HepG2 (cell line): ENCODE results near the gene GLRX2. TPM values are rescaled to one million over a fixed set of nuclear protein-coding genes. Genes with fewer than 3 reads are reported as not detected.
A peak's percentile ranks its signal among the peaks of the same experiment; 100 is the strongest.

Experiments
- AHDC1 ChIP-seq: sonication (generic); formaldehyde crosslinking; IDR thresholded peaks from 2 replicates; pipeline ENCODE4 v1.5.1; 2020; ENCODE audit warnings: mild to moderate bottlenecking, missing genetic modification reagents, borderline replicate concordance
- AHR ChIP-seq: IDR thresholded peaks from 2 replicates; pipeline ENCODE4 v1.6.1; 2018; ENCODE audit warnings: missing genetic modification reagents, missing compliant biosample characterization
- ASH2L ChIP-seq: fragments of 300-600, 200-600 bp; sonication (generic); IDR thresholded peaks from 2 replicates; pipeline ENCODE4 v1.7.0; 2017; ENCODE audit warnings: low read depth, mild to moderate bottlenecking, moderate library complexity, mixed read lengths, low read length; ENCODE audit not compliant: insufficient read length
- ATF3 ChIP-seq: sonication (generic); formaldehyde crosslinking; IDR thresholded peaks from 2 replicates; pipeline ENCODE4 v1.4.0; 2020; ENCODE audit warnings: missing genetic modification reagents
- BORCS8-MEF2B ChIP-seq: sonication (generic); formaldehyde crosslinking; IDR thresholded peaks from 2 replicates; pipeline ENCODE4 v1.8.0; 2022; ENCODE audit warnings: mild to moderate bottlenecking, missing genetic modification reagents
- CREBL2 ChIP-seq: sonication (generic); formaldehyde crosslinking; IDR thresholded peaks from 2 replicates; pipeline ENCODE4 v1.8.1; 2023; ENCODE audit warnings: missing genetic modification reagents, mild to moderate bottlenecking, borderline replicate concordance
- EP300 ChIP-seq, 3 experiments: sonication (generic) in 1 of 3; formaldehyde crosslinking in 1 of 3; IDR thresholded peaks; 2 replicates each; pipeline versions ENCODE4 v1.5.1 to v1.6.1; 2011 to 2020; ENCODE audit warnings: low read depth in 2 of 3, low read length in 2 of 3, borderline replicate concordance in 1 of 3, improper control_type of control experiment in 1 of 3, mild to moderate bottlenecking in 1 of 3, missing genetic modification reagents in 1 of 3, moderate library complexity in 1 of 3
- ETV5 ChIP-seq: IDR thresholded peaks from 2 replicates; pipeline ENCODE4 v1.6.1; 2018; ENCODE audit warnings: missing biosample characterization, missing genetic modification reagents, inconsistent platforms, borderline replicate concordance
- GABPB1 ChIP-seq: IDR thresholded peaks from 2 replicates; pipeline ENCODE4 v1.6.1; 2016; ENCODE audit warnings: mild to moderate bottlenecking, missing genetic modification reagents, moderate library complexity, missing compliant biosample characterization
- KDM2A ChIP-seq: sonication (generic); formaldehyde crosslinking; IDR thresholded peaks from 2 replicates; pipeline ENCODE4 v1.4.0; 2020; ENCODE audit warnings: low read depth, missing genetic modification reagents, borderline replicate concordance
- PAX8 ChIP-seq: sonication (generic); formaldehyde crosslinking; IDR thresholded peaks from 2 replicates; pipeline ENCODE4 v1.8.0; 2022; ENCODE audit warnings: mild to moderate bottlenecking, missing genetic modification reagents, borderline replicate concordance
- PTBP1 ChIP-seq: fragments of 200-400 bp; formaldehyde crosslinking; IDR thresholded peaks from 2 replicates; pipeline ENCODE4 v1.6.1; 2018; ENCODE audit warnings: low read length, low read depth; ENCODE audit not compliant: poor library complexity, severe bottlenecking
- RORA ChIP-seq: sonication (generic); formaldehyde crosslinking; IDR thresholded peaks from 2 replicates; pipeline ENCODE4 v1.5.0; 2020; ENCODE audit warnings: mild to moderate bottlenecking, missing genetic modification reagents, moderate library complexity
- SMARCE1 ChIP-seq: fragments of 450-650 bp; IDR thresholded peaks from 2 replicates; pipeline ENCODE4 v1.6.1; 2017; ENCODE audit warnings: borderline replicate concordance
- SOX13 ChIP-seq, 3 experiments: fragments of 450-650 bp in 1 of 3; sonication (generic) in 1 of 3; formaldehyde crosslinking in 1 of 3; IDR thresholded peaks in 2 of 3; conservative IDR thresholded peaks in 1 of 3; 2 replicates each; pipeline versions ENCODE4 v1.5.0 to v1.6.1; 2016 to 2020; ENCODE audit warnings: antibody characterized with exemption in 1 of 3, mild to moderate bottlenecking in 1 of 3, missing compliant biosample characterization in 1 of 3, missing genetic modification reagents in 1 of 3, moderate library complexity in 1 of 3
- TBL1XR1 ChIP-seq: fragments of 150-350 bp; IDR thresholded peaks from 2 replicates; pipeline ENCODE4 v1.6.1; 2014; ENCODE audit warnings: borderline replicate concordance, low read length; ENCODE audit not compliant: partially characterized antibody
- ZFP1 ChIP-seq: IDR thresholded peaks from 2 replicates; pipeline ENCODE4 v1.6.1; 2016
- ZFX ChIP-seq: sonication (generic); formaldehyde crosslinking; IDR thresholded peaks from 2 replicates; pipeline ENCODE4 v1.4.0; 2020; ENCODE audit warnings: mild to moderate bottlenecking, low read depth, missing genetic modification reagents, moderate library complexity
- ZNF17 ChIP-seq: sonication (generic); formaldehyde crosslinking; IDR thresholded peaks from 2 replicates; pipeline ENCODE4 v1.5.0; 2020; ENCODE audit warnings: mild to moderate bottlenecking, missing genetic modification reagents
- ZNF383 ChIP-seq: sonication (generic); formaldehyde crosslinking; IDR thresholded peaks from 2 replicates; pipeline ENCODE4 v1.4.0; 2020; ENCODE audit warnings: missing genetic modification reagents, mild to moderate bottlenecking, borderline replicate concordance
- ZNF430 ChIP-seq: sonication (generic); formaldehyde crosslinking; IDR thresholded peaks from 2 replicates; pipeline ENCODE4 v1.9.0; 2021; ENCODE audit warnings: mild to moderate bottlenecking, missing genetic modification reagents
- ZNF446 ChIP-seq: sonication (generic); formaldehyde crosslinking; IDR thresholded peaks from 2 replicates; pipeline ENCODE4 v1.5.0; 2020; ENCODE audit warnings: mild to moderate bottlenecking, missing genetic modification reagents
- ZNF552 ChIP-seq: sonication (generic); formaldehyde crosslinking; IDR thresholded peaks from 2 replicates; pipeline ENCODE4 v1.9.0; 2022; ENCODE audit warnings: missing genetic modification reagents, mild to moderate bottlenecking, borderline replicate concordance
- ZNF556 ChIP-seq: sonication (generic); formaldehyde crosslinking; IDR thresholded peaks from 2 replicates; pipeline ENCODE4 v1.4.0; 2020; ENCODE audit warnings: mild to moderate bottlenecking, missing genetic modification reagents, borderline replicate concordance
- ZNF777 ChIP-seq: sonication (generic); formaldehyde crosslinking; IDR thresholded peaks from 2 replicates; pipeline ENCODE4 v1.4.0; 2020; ENCODE audit warnings: missing genetic modification reagents
- polyA plus RNA-seq, 8 experiments: library from polyadenylated mRNA; depleted of rRNA in 3 of 8; stranded (reverse) in 7 of 8; unstranded in 1 of 8; fragments of >200 nt; fragmentation: Illumina TruSeq in 4 of 8; extraction: Trizol in 4 of 8; gene quantifications; 2 replicates each; pipeline versions ENCODE4 v1.2.1 to v1.2.3, GENCODE V29; 2011 to 2016; ENCODE audit warnings: low read depth in 4 of 8, missing spikeins in 1 of 8, mixed read lengths in 1 of 8; ENCODE audit not compliant: insufficient read depth in 1 of 8
- total RNA-seq, 5 experiments: library from RNA; depleted of rRNA; stranded (reverse); fragments of >200 nt; fragmentation: Illumina TruSeq; extraction: Trizol; gene quantifications; 2 replicates each; pipeline ENCODE4 v1.2.3, GENCODE V29; 2016; ENCODE audit warnings: low read depth in 1 of 5

GLRX2 gene
- total and polyA plus RNA-seq, 2 of the 13 experiments (the other 11 are each of a cell fraction or from before 2014, with no cell fraction given), result 11.9 to 39.0 TPM

GRCh38 chr1:193111641-193112090 is 6.5 kb upstream of the GLRX2 start (continued):
- TF ChIP-seq SOX13 (IDR thresholded peaks at IDR 0.05), result no peak
- peak in 1 of 2 experiments; percentile 52; a peak in 2 of 4 replicates for TF ChIP-seq SOX13 (CRISPR knock-in tag; conservative IDR thresholded peaks at IDR 0.05 in 1 of 2, IDR thresholded peaks at IDR 0.05 in 1 of 2)
- TF ChIP-seq ZNF556 (CRISPR knock-in tag), result no peak
- peak; percentile 75 for TF ChIP-seq TBL1XR1
- TF ChIP-seq ETV5 (CRISPR knock-in tag), result no peak
- TF ChIP-seq BORCS8-MEF2B (CRISPR knock-in tag), result no peak
- TF ChIP-seq PTBP1, result no peak
- TF ChIP-seq ZNF552 (CRISPR knock-in tag), result no peak
- TF ChIP-seq ZNF383, result no peak
- TF ChIP-seq EP300 (IDR thresholded peaks at IDR 0.05; ENCODE audit: low read depth in 2 of 2, low read length in 2 of 2), result peak in 1 of 2 experiments; percentile 64; a peak in 3 of 4 replicates
- 0 out of 2 replicates have a peak, but pooled peaks have one; percentile 52 for TF ChIP-seq EP300 (CRISPR knock-in tag; IDR thresholded peaks at IDR 0.05; ENCODE audit: borderline replicate concordance)
- no peak for TF ChIP-seq ZFX
- no peak for TF ChIP-seq ZFP1 (CRISPR knock-in tag)
- TF ChIP-seq SMARCE1, result no peak
- TF ChIP-seq CREBL2 (CRISPR knock-in tag), result no peak
- TF ChIP-seq ZNF777 (CRISPR knock-in tag), result no peak
- TF ChIP-seq KDM2A (CRISPR knock-in tag), result peak; percentile 38; the same call in 1 of the 2 replicates
- TF ChIP-seq ASH2L, result peak; percentile 46
- TF ChIP-seq ZNF430 (CRISPR knock-in tag), result no peak
- no peak for TF ChIP-seq PAX8 (CRISPR knock-in tag)
- TF ChIP-seq ZNF17 (CRISPR knock-in tag), result no peak
- no peak for TF ChIP-seq RORA (CRISPR knock-in tag)
- peak; percentile 98 for TF ChIP-seq ATF3 (CRISPR knock-in tag)
- no peak for TF ChIP-seq ZNF446 (CRISPR knock-in tag)
- no peak for TF ChIP-seq GABPB1 (CRISPR knock-in tag)
- TF ChIP-seq AHDC1 (CRISPR knock-in tag), result no peak
- TF ChIP-seq AHR (CRISPR knock-in tag), result no peak; the same call in 1 of the 2 replicates
